ENCODE measurements around the gene TCF3.
A peak's percentile ranks its signal among the peaks of the same experiment; 100 is the strongest.
"Not testable (repeated sequence)": the region's sequence is repeated elsewhere in the genome, so short reads cannot be mapped to it uniquely, and the experiment has no call there.

Gene TCF3

DNA sequence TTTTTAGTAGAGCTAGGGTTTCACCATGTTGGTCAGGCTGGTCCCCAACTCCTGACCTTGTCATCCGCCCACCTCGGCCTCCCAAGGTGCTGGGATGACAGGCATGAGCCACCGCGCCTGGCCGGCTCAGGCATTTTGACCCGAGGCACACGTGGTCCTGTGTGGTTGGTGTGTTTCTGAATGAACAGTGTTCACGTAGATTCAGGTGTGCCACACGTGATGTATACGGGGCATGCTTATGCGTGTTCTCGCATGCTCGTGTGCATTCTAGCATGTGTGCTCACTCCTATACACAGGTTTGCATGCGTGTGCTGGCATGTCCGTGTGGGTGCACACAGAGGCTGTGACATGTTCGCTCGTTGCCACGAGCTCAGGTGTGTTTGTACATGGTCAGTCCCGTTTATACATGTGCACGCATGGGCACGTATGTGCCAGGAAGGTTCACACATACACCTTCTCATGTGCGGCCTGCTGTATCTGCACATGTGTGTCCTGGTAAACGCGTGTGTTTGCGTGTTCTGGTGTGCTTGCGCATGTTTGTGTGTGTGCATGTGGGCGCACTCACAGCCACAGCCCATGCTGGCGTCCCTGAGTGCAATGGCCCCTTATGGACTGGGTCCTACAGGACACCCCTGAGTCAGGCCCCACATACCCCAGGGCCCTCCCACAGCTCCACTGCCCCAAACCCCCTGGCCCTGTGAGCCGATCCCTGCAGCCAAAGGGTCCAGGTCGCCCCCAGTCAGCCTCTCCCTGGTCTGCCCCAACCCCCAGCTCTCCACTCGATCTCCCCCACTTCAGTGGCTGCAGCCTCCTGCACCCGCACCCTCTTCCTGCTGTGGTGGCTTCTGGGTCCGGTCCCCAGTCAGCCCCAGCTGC is 20.6 kb upstream of the TCF3 start:
- no peaks in the 10 kb centered on the region for H3K36me3 ChIP-seq (ENCODE audit: control insufficient read depth, insufficient read depth, low read length)
- H3K4me1 ChIP-seq (ENCODE audit: control insufficient read depth, insufficient read depth, low read length, poor library complexity, severe bottlenecking): peaks cover 16% of the 10 kb centered on the region
- no peaks in the 10 kb centered on the region for H3K9me3 ChIP-seq (ENCODE audit: control insufficient read depth, low read length)
- H3K27me3 ChIP-seq (replicated peaks; ENCODE audit: control insufficient read depth, insufficient read depth, low read length, poor library complexity, severe bottlenecking): peaks cover 61% of the 10 kb centered on the region
- no peak overlapping the region for H3K4me3 ChIP-seq (ENCODE audit: insufficient read depth, low read depth, low read length, poor library complexity, severe bottlenecking)
- no peak overlapping the region for H3K27ac ChIP-seq (ENCODE audit: insufficient read depth, low read length, poor library complexity, severe bottlenecking)
- DNase-seq: no peak

DNA sequence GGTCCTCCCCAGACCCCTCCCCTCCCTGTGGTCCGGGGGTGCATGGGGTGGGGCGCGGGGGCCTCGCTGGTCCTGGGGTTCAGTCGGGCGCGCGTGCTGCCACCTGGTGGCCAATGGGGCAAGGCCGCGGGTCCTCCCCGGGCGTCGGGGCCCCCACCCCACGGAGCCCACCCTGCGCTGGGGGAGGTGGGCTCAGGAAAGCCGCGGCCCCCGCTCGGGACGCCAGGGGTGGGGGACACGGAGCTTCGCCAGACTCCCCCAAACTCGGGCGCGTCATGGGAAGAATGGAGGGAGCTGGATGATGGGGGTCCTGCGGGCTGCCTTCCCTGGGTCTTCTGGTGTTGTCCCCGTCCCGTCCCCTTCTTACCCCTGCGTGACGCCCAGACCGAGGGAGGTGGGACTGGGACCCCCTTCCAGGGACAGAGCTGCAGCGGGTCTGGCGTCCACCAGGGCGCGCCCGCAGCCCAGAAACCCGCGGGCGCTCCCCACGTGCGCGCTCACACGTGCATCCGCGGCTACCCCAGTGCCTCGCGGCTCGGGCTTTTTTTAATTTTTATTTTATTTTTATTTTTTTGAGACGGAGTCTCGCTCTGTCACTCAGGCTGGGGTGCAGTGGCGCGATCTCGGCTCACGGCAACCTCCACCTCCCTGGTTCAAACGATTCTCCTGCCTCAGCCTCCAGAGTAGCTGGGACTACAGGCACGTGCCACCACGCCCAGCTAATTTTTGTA is 19.8 kb upstream of the TCF3 start:
- no peaks in the 10 kb centered on the region for H3K36me3 ChIP-seq (ENCODE audit: control insufficient read depth, insufficient read depth, low read length)
- H3K4me3 ChIP-seq (ENCODE audit: insufficient read depth, low read depth, low read length, poor library complexity, severe bottlenecking): peak overlapping the region; percentile 22
- peak in 2 of 3 donors; percentile 20 to 30 for DNase-seq
- no peak overlapping the region for H3K27ac ChIP-seq (ENCODE audit: insufficient read depth, low read length, poor library complexity, severe bottlenecking)
- H3K4me1 ChIP-seq (ENCODE audit: control insufficient read depth, insufficient read depth, low read length, poor library complexity, severe bottlenecking): peaks cover 16% of the 10 kb centered on the region
- H3K27me3 ChIP-seq (replicated peaks; ENCODE audit: control insufficient read depth, insufficient read depth, low read length, poor library complexity, severe bottlenecking): peaks cover 65% of the 10 kb centered on the region
- H3K9me3 ChIP-seq (ENCODE audit: control insufficient read depth, low read length): no peaks in the 10 kb centered on the region

DNA sequence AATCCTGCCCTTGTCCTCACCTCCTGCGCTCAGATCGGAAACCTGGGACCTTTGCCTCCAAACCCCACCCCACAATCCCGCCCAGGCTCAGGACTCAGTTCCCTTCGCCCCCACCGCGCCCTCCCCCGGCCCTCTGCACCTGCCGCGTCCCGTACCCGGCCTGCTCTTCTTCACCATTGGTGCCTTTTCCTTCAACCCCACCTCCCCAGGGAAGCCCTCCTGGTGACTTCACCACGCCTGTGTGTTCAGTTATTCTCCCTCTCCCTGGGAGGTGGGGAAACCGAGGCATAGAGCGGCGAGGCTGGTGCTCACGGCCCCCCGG is 19.3 kb upstream of the TCF3 start:
- peaks cover 16% of the 10 kb centered on the region for H3K4me1 ChIP-seq (ENCODE audit: control insufficient read depth, insufficient read depth, low read length, poor library complexity, severe bottlenecking)
- no peaks in the 10 kb centered on the region for H3K36me3 ChIP-seq (ENCODE audit: control insufficient read depth, insufficient read depth, low read length)
- no peaks in the 10 kb centered on the region for H3K9me3 ChIP-seq (ENCODE audit: control insufficient read depth, low read length)
- H3K27ac ChIP-seq (ENCODE audit: insufficient read depth, low read length, poor library complexity, severe bottlenecking): no peak overlapping the region
- H3K4me3 ChIP-seq (ENCODE audit: insufficient read depth, low read depth, low read length, poor library complexity, severe bottlenecking): no peak overlapping the region
- peaks cover 62% of the 10 kb centered on the region for H3K27me3 ChIP-seq (replicated peaks; ENCODE audit: control insufficient read depth, insufficient read depth, low read length, poor library complexity, severe bottlenecking)
- no peak for DNase-seq

DNA sequence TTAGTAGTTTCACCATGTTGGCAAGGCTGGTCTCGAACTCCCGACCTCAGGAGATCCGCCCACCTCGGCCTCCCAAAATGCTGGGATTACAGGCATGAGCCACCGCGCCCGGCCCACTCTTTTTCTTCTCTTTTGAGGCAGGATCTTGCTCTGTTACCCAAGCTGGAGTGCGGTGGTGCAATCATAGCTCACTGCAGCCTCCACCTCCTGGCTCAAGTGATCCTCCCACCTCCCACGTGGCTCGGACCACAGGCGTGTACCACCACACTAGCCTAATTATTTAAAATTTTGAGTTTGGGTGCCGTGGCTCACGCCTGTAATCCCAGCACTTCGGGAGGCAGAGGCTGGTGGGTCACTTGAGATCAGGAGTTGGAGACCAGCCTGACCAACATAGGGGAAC is 18.3 kb upstream of the TCF3 start:
- not testable (repeated sequence) for H3K36me3 ChIP-seq (ENCODE audit: control insufficient read depth, insufficient read depth, low read length); H3K9me3 ChIP-seq (ENCODE audit: control insufficient read depth, low read length); DNase-seq; H3K4me3 ChIP-seq (ENCODE audit: insufficient read depth, low read depth, low read length, poor library complexity, severe bottlenecking); H3K27ac ChIP-seq (ENCODE audit: insufficient read depth, low read length, poor library complexity, severe bottlenecking)
- Histone ChIP-seq H3K4me1 (ENCODE audit: control insufficient read depth, insufficient read depth, low read length, poor library complexity, severe bottlenecking) (peaks cover 16% of the 10 kb centered on the region), H3K27me3 (replicated peaks; ENCODE audit: control insufficient read depth, insufficient read depth, low read length, poor library complexity, severe bottlenecking) (peaks cover 52% of the 10 kb centered on the region)

DNA sequence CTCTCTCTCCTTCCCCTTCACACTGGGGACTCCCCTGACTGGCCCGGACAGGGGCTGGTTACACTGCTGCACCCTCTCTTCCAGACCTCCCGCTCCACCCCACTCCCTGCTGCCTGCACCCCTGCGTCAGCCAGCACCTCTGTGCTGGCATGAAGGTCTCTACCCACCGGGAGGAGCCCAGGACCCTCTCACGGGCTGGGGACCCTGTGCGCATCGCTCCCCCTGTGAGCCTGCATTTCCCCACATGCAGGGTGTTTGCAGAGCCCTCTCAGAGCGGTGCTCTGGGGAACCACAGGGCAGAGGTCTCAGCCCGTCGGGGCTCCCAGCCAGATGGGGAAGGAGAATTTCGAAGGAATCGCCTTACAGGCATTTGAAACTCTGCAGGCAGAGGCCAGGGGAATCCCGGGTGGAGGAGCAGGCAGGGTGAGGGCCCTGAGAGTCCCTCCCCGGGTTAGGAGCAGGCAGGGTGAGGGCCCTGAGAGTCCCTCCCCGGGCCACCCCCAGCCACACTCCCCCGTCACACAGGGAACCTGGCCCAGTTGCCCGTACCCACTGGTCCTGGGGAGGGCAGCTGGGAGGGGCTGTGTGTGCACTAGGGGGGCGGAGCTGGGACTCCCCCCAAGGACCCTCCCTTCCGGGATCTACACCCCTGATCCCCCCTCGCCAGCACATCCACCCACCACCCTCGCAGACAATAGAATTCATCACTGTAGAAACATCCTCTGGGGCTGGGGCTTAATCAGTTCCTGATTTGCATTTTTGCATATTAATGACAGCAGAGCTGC is 16.3 kb upstream of the TCF3 start:
- no peak overlapping the region for H3K4me3 ChIP-seq (ENCODE audit: insufficient read depth, low read depth, low read length, poor library complexity, severe bottlenecking)
- no peak overlapping the region for H3K27ac ChIP-seq (ENCODE audit: insufficient read depth, low read length, poor library complexity, severe bottlenecking)
- no peaks in the 10 kb centered on the region for H3K36me3 ChIP-seq (ENCODE audit: control insufficient read depth, insufficient read depth, low read length)
- H3K27me3 ChIP-seq (replicated peaks; ENCODE audit: control insufficient read depth, insufficient read depth, low read length, poor library complexity, severe bottlenecking): peaks cover 38% of the 10 kb centered on the region
- no peaks in the 10 kb centered on the region for H3K9me3 ChIP-seq (ENCODE audit: control insufficient read depth, low read length)
- peaks cover 16% of the 10 kb centered on the region for H3K4me1 ChIP-seq (ENCODE audit: control insufficient read depth, insufficient read depth, low read length, poor library complexity, severe bottlenecking)
- no peak for DNase-seq

DNA sequence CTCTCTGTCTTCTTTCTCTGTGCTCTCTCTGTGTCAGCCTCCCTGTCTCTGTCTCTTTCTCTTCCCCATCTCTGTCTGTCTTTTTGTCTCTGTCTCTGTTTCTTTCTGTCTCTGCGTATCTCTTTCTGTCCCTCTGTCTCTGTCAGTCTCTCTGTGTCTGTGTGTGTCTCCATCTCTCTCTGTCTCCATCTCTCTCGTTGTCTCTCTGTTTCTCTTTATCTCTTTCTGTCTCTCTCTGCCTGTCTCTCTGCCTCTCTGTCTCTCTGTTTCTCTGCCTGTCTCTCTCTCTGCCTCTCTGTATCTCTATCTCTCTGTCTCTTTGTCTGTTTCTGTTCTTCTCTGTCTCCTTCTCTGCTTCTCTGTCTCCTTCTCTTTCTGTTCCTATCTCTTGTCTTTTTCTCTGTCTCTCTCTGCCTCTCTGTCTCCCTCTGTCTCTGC is 15.7 kb upstream of the TCF3 start:
- H3K27ac ChIP-seq (ENCODE audit: insufficient read depth, low read length, poor library complexity, severe bottlenecking): no peak overlapping the region
- no peak for DNase-seq
- H3K36me3 ChIP-seq (ENCODE audit: control insufficient read depth, insufficient read depth, low read length): no peaks in the 10 kb centered on the region
- H3K4me3 ChIP-seq (ENCODE audit: insufficient read depth, low read depth, low read length, poor library complexity, severe bottlenecking): no peak overlapping the region
- peaks cover 33% of the 10 kb centered on the region for H3K27me3 ChIP-seq (replicated peaks; ENCODE audit: control insufficient read depth, insufficient read depth, low read length, poor library complexity, severe bottlenecking)
- H3K9me3 ChIP-seq (ENCODE audit: control insufficient read depth, low read length): no peaks in the 10 kb centered on the region
- peaks cover 16% of the 10 kb centered on the region for H3K4me1 ChIP-seq (ENCODE audit: control insufficient read depth, insufficient read depth, low read length, poor library complexity, severe bottlenecking)

DNA sequence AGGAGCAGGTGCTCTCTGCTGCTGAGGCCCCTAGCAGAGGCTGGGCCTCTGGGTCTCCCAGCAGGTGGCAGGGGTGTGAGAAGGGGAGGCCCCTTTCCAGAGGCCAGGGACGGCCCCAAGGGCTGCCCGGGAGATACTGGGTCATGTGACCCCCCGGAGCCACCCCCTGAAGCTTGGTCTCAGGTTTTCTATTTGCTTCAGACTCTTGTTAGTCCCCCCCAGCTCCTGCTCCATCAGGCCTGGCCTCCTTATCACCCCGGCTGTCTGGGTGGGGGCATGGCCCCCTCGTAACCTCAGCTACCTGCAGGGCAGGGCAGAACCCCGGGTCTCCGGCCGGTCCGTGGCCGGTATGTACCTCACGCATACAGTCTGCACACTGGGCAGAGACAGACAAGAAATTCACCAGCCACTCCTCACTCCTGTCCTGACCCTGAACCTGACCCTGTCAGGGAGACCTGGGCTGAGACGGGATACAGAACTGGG is 13.2 kb upstream of the TCF3 start:
- H3K4me3 ChIP-seq (ENCODE audit: insufficient read depth, low read depth, low read length, poor library complexity, severe bottlenecking): no peak overlapping the region
- H3K27me3 ChIP-seq (replicated peaks; ENCODE audit: control insufficient read depth, insufficient read depth, low read length, poor library complexity, severe bottlenecking): peaks cover 18% of the 10 kb centered on the region
- no peak for DNase-seq
- peaks cover 9% of the 10 kb centered on the region for H3K4me1 ChIP-seq (ENCODE audit: control insufficient read depth, insufficient read depth, low read length, poor library complexity, severe bottlenecking)
- no peaks in the 10 kb centered on the region for H3K9me3 ChIP-seq (ENCODE audit: control insufficient read depth, low read length)
- H3K36me3 ChIP-seq (ENCODE audit: control insufficient read depth, insufficient read depth, low read length): no peaks in the 10 kb centered on the region
- H3K27ac ChIP-seq (ENCODE audit: insufficient read depth, low read length, poor library complexity, severe bottlenecking): no peak overlapping the region

DNA sequence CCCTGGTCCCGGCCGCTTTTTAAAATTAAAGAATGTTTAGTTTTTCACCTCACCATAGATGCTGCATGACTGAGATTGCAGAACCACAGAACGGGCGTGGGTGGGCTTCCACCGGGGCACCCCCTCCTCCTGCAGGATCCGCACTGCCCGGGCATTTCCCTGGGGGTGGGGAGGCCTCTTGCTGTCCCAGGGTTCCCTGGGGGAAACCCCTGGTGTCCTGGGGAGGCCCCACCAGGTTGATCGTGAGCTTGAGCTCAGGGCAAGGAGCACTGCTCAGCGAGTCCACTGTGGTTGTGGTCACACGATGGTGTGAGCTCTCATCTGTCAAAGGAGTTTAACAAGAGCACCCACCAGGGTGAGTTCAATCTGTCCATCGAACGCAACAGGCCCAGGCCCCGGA is 11.4 kb upstream of the TCF3 start:
- Histone ChIP-seq H3K27me3 (replicated peaks; ENCODE audit: control insufficient read depth, insufficient read depth, low read length, poor library complexity, severe bottlenecking) (peaks cover 12% of the 10 kb centered on the region), H3K9me3 (ENCODE audit: control insufficient read depth, low read length) (no peaks in the 10 kb centered on the region), H3K36me3 (ENCODE audit: control insufficient read depth, insufficient read depth, low read length) (no peaks in the 10 kb centered on the region), H3K4me1 (ENCODE audit: control insufficient read depth, insufficient read depth, low read length, poor library complexity, severe bottlenecking) (peaks cover 3% of the 10 kb centered on the region), H3K27ac (ENCODE audit: insufficient read depth, low read length, poor library complexity, severe bottlenecking) (no peak overlapping the region), H3K4me3 (ENCODE audit: insufficient read depth, low read depth, low read length, poor library complexity, severe bottlenecking) (no peak overlapping the region)
- no peak for DNase-seq

DNA sequence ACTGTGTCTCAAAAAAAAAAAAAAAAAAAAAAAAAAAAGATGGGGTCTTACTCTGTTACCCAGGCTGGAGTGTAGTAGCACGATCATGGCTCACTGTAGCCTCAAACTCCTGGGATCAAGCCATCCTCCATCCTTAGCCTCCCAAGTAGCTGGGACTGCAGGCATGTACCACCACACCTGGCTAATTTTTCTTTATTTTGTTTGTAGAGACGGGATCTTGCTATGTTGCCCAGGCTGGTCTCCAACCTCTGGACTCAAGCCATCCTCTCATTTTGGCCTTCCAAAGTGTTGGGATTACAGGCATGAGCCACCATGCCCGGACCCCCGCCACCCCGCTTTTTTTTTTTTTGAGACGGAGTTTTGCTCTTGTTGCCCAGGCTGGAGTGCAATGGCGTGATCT is 10.8 kb upstream of the TCF3 start:
- H3K4me3 ChIP-seq (ENCODE audit: insufficient read depth, low read depth, low read length, poor library complexity, severe bottlenecking); H3K4me1 ChIP-seq (ENCODE audit: control insufficient read depth, insufficient read depth, low read length, poor library complexity, severe bottlenecking); DNase-seq; H3K27me3 ChIP-seq (replicated peaks; ENCODE audit: control insufficient read depth, insufficient read depth, low read length, poor library complexity, severe bottlenecking); H3K36me3 ChIP-seq (ENCODE audit: control insufficient read depth, insufficient read depth, low read length); H3K27ac ChIP-seq (ENCODE audit: insufficient read depth, low read length, poor library complexity, severe bottlenecking); H3K9me3 ChIP-seq (ENCODE audit: control insufficient read depth, low read length): not testable (repeated sequence)
